HEK293T (cell line): ENCODE results near the gene KRTAP4-8.
"Not testable (repeated sequence)": the region's sequence is repeated elsewhere in the genome, so short reads cannot be mapped to it uniquely, and the experiment has no call there.

Experiments
- CTCF ChIA-PET: fragments of 350-600 bp; formaldehyde crosslinking; extraction: SDS; loops from one replicate; lab custom pipeline; 2021; ENCODE audit warnings: antibody characterized with exemption, inconsistent platforms; lab: Yijun Ruan, JAX
- POLR2A ChIA-PET: fragments of 350-600 bp; formaldehyde crosslinking; extraction: SDS; loops from one replicate; lab custom pipeline; 2020; ENCODE audit warnings: antibody characterized with exemption, inconsistent platforms; lab: Yijun Ruan, JAX
- DNase-seq: peaks from one replicate; pipeline ENCODE4 v3.0.0; 2012; ENCODE audit warnings: mixed read lengths; ENCODE audit errors: extremely low spot score
- ARNT ChIP-seq: fragments of 450-650 bp; IDR thresholded peaks from 2 replicates; pipeline ENCODE4 v1.6.1; 2017; ENCODE audit warnings: mild to moderate bottlenecking
- BHLHE40 ChIP-seq: fragments of 450-650 bp; IDR thresholded peaks from 2 replicates; pipeline ENCODE4 v1.6.1; 2016; ENCODE audit warnings: mild to moderate bottlenecking, moderate library complexity, borderline replicate concordance
- CTBP1 ChIP-seq: fragments of 450-650 bp; IDR thresholded peaks from 2 replicates; pipeline ENCODE4 v1.6.1; 2016; ENCODE audit warnings: borderline replicate concordance
- ELF4 ChIP-seq: fragments of 450-650 bp; IDR thresholded peaks from 2 replicates; pipeline ENCODE4 v1.6.1; 2017; ENCODE audit warnings: antibody characterized with exemption
- FOXA1 ChIP-seq: fragments of 450-650 bp; IDR thresholded peaks from 2 replicates; pipeline ENCODE4 v1.6.1; 2016; ENCODE audit warnings: mild to moderate bottlenecking
- FOXK2 ChIP-seq: fragments of 450-650 bp; IDR thresholded peaks from 2 replicates; pipeline ENCODE4 v1.6.1; 2016; ENCODE audit warnings: mild to moderate bottlenecking
- FOXM1 ChIP-seq: fragments of 450-650 bp; IDR thresholded peaks from 2 replicates; pipeline ENCODE4 v1.6.1; 2017; ENCODE audit warnings: mild to moderate bottlenecking, borderline replicate concordance
- HDGF ChIP-seq: fragments of 450-650 bp; IDR thresholded peaks from 2 replicates; pipeline ENCODE4 v1.6.1; 2017; ENCODE audit warnings: antibody characterized with exemption, borderline replicate concordance
- L3MBTL2 ChIP-seq: fragments of 450-650 bp; conservative IDR thresholded peaks from 2 replicates; pipeline ENCODE4 v1.6.1; 2016; ENCODE audit warnings: mild to moderate bottlenecking
- LEF1 ChIP-seq: fragments of 450-650 bp; IDR thresholded peaks from 2 replicates; pipeline ENCODE4 v1.6.1; 2017; ENCODE audit warnings: mild to moderate bottlenecking, borderline replicate concordance
- NFRKB ChIP-seq: fragments of 450-650 bp; IDR thresholded peaks from 2 replicates; pipeline ENCODE4 v1.6.1; 2016; ENCODE audit warnings: mild to moderate bottlenecking, moderate library complexity
- PKNOX1 ChIP-seq: fragments of 450-650 bp; IDR thresholded peaks from 2 replicates; pipeline ENCODE4 v1.6.1; 2016
- SP1 ChIP-seq: fragments of 450-650 bp; IDR thresholded peaks from 2 replicates; pipeline ENCODE4 v1.6.1; 2017
- SUZ12 ChIP-seq: fragments of 450-650 bp; IDR thresholded peaks from 2 replicates; pipeline ENCODE4 v1.6.1; 2016; ENCODE audit warnings: mild to moderate bottlenecking
- TARDBP ChIP-seq: fragments of 450-650 bp; IDR thresholded peaks from 2 replicates; pipeline ENCODE4 v1.6.1; 2016
- ZNF384 ChIP-seq: fragments of 450-650 bp; IDR thresholded peaks from 2 replicates; pipeline ENCODE4 v1.6.1; 2016

KRTAP4-8 gene

GRCh38 chr17:41083427-41083826, 14.5 kb downstream of the KRTAP4-8 start:
- DNase-seq, CTCF ChIA-PET, POLR2A ChIA-PET: not testable (repeated sequence)

- TF ChIP-seq TARDBP (no peak), PKNOX1 (no peak), ZNF384 (no peak), FOXM1 (no peak), ELF4 (no peak), ARNT (no peak), L3MBTL2 (no peak), SP1 (no peak), LEF1 (no peak), FOXK2 (no peak), FOXA1 (no peak), SUZ12 (no peak), NFRKB (no peak), CTBP1 (no peak), HDGF (no peak)
- ChIA-PET CTCF (no interaction called here), POLR2A (no interaction called here)
- DNase-seq = no peak
Observed at GRCh38 chr17:41082626-41083025, 15.3 kb downstream of the KRTAP4-8 start.

- DNase-seq = no peak
- ChIA-PET CTCF (no interaction called here), POLR2A (no interaction called here)
- no peak for TF ChIP-seq CTBP1
Observed at GRCh38 chr17:41076788-41077187, 21.2 kb downstream of the KRTAP4-8 start.

- CTCF ChIA-PET = no interaction called here
- DNase-seq = no peak
- TF ChIP-seq ARNT = no peak
- TF ChIP-seq ELF4 = no peak
- TF ChIP-seq HDGF = no peak
- no peak for TF ChIP-seq CTBP1
- POLR2A ChIA-PET = no interaction called here
Observed at GRCh38 chr17:41073676-41074075, 24.3 kb downstream of the KRTAP4-8 start.

- ChIA-PET CTCF (no interaction called here), POLR2A (no interaction called here)
- DNase-seq = no peak
- no peak for TF ChIP-seq L3MBTL2
- TF ChIP-seq HDGF = no peak
- no peak for TF ChIP-seq FOXM1
- no peak for TF ChIP-seq ARNT
- TF ChIP-seq SUZ12 = no peak
- TF ChIP-seq FOXK2 = no peak
- TF ChIP-seq NFRKB = no peak
- TF ChIP-seq TARDBP = no peak
- TF ChIP-seq PKNOX1 = no peak
- TF ChIP-seq ELF4 = no peak
- no peak for TF ChIP-seq BHLHE40
- no peak for TF ChIP-seq LEF1
- TF ChIP-seq FOXA1 = no peak
- TF ChIP-seq SP1 = no peak
- no peak for TF ChIP-seq ZNF384
- no peak for TF ChIP-seq CTBP1
Observed at GRCh38 chr17:41071606-41072360, 26.2 kb downstream of the KRTAP4-8 start.

- no peak for DNase-seq
- CTCF ChIA-PET = no interaction called here
- POLR2A ChIA-PET = no interaction called here
- TF ChIP-seq L3MBTL2 (no peak), ZNF384 (no peak), NFRKB (no peak), LEF1 (no peak), FOXM1 (no peak), PKNOX1 (no peak)
Observed at GRCh38 chr17:41069031-41069430, 28.9 kb downstream of the KRTAP4-8 start.

- no peak for DNase-seq
- ChIA-PET POLR2A (no interaction called here), CTCF (no interaction called here)
- TF ChIP-seq SUZ12 (no peak), LEF1 (no peak), TARDBP (no peak), CTBP1 (no peak), HDGF (no peak), ARNT (no peak), FOXA1 (no peak), FOXK2 (no peak), BHLHE40 (no peak)
Observed at GRCh38 chr17:41067281-41067680, 30.7 kb downstream of the KRTAP4-8 start.
